CD4-positive, alpha-beta T cell treated with Interferon alpha-2 for 1 hour (primary cell): ENCODE measurements around the gene CDC123.
A peak's percentile ranks its signal among the peaks of the same experiment; 100 is the strongest.
"Not testable (repeated sequence)": the region's sequence is repeated elsewhere in the genome, so short reads cannot be mapped to it uniquely, and the experiment has no call there.

Experiments
- DNase-seq, 2 donors: peaks; one replicate each; pipeline ENCODE4 v3.0.0-alpha.2; 2020 to 2022

Gene CDC123

GRCh38 chr10:12191715-12192114, 4.3 kb upstream of the CDC123 start:
- no peak for DNase-seq

GRCh38 chr10:12193193-12193592, 2.8 kb upstream of the CDC123 start:
- DNase-seq = no peak

GRCh38 chr10:12194752-12195271, 1.2 kb upstream of the CDC123 start:
- DNase-seq = peak; percentile 3 to 40

GRCh38 chr10:12195281-12195602, 746 bp upstream of the CDC123 start:
- no peak for DNase-seq

GRCh38 chr10:12196531-12197211, 683 bp downstream of the CDC123 start:
- no peak for DNase-seq

GRCh38 chr10:12198156-12198555, 2.2 kb downstream of the CDC123 start:
- no peak for DNase-seq

GRCh38 chr10:12200850-12201249, 4.9 kb downstream of the CDC123 start:
- DNase-seq = no peak

GRCh38 chr10:12201543-12201942, 5.6 kb downstream of the CDC123 start:
- no peak for DNase-seq

- DNase-seq = no peak
Observed at GRCh38 chr10:12202226-12202625, 6.2 kb downstream of the CDC123 start.

- no peak for DNase-seq
Observed at GRCh38 chr10:12205082-12205481, 9.1 kb downstream of the CDC123 start.

- DNase-seq = no peak
Observed at GRCh38 chr10:12207114-12207513, 11.1 kb downstream of the CDC123 start.

- DNase-seq = no peak
Observed at GRCh38 chr10:12208460-12208859, 12.5 kb downstream of the CDC123 start.

- DNase-seq = no peak
Observed at GRCh38 chr10:12212454-12212853, 16.5 kb downstream of the CDC123 start.

GRCh38 chr10:12213621-12214020, 17.6 kb downstream of the CDC123 start:
- no peak for DNase-seq

GRCh38 chr10:12214093-12214492, 18.1 kb downstream of the CDC123 start:
- no peak for DNase-seq

GRCh38 chr10:12214763-12215218, 18.8 kb downstream of the CDC123 start:
- peak; percentile 30 to 60 for DNase-seq

GRCh38 chr10:12218991-12219390, 23.0 kb downstream of the CDC123 start:
- DNase-seq = no peak

GRCh38 chr10:12221323-12222298, 25.6 kb downstream of the CDC123 start:
- DNase-seq = no peak

- no peak for DNase-seq
Observed at GRCh38 chr10:12225444-12225843, 29.5 kb downstream of the CDC123 start.

GRCh38 chr10:12226438-12226837, 30.4 kb downstream of the CDC123 start:
- not testable (repeated sequence) for DNase-seq

- no peak for DNase-seq
Observed at GRCh38 chr10:12228851-12229250, 32.9 kb downstream of the CDC123 start.

- DNase-seq = not testable (repeated sequence)
Observed at GRCh38 chr10:12234687-12235086, 38.7 kb downstream of the CDC123 start.

- DNase-seq = no peak
Observed at GRCh38 chr10:12235116-12235694, 39.2 kb downstream of the CDC123 start.
